ENCODE measurements around the gene POLR1D. TPM values are rescaled to one million over a fixed set of nuclear protein-coding genes. Genes with fewer than 3 reads are reported as not detected.

POLR1D gene
- total RNA-seq, 2 experiments from 2014 or later: 197 to 200 TPM

GRCh38 chr13:27599096-27599495, 22.6 kb upstream of the POLR1D start:
- Mint-ChIP-seq H3K27ac (no peak overlapping the region), H3K27me3 (no peaks in the 10 kb centered on the region)

DNA sequence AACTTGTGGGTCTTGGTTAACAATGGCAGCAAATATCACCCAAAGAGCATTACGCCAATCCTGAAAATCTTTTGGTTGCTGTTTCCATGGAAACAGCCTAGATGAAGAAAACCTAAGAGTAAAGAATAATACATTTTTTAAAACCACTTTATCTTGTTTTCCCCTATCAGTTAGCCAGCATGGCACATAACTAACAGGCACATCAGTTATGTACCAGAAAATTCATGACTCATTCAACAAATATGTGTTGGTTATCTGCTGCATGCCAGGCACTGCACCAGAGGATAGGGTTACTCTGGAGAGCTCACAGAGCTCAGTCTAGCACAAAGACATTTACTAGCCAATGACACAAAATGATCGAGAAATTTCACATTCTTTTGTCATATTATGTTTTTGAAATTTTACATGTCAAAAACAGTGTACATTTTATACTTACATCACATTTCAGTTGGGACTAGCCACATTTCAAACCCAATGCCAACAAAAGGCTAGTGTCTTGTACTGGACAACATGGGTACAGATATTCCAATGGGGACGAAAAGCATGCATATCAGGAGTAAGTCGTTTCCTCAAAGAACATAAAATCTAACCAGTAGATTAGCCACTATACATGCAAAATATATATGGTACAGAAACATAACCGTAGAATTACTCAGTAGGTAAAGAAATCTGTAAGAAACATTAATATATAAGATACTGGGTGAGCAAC, 21.7 kb upstream of the POLR1D start:
- Mint-ChIP-seq H3K9me3 (no peaks in the 10 kb centered on the region), H3K4me1 (ENCODE audit: low read depth) (peaks cover 15% of the 10 kb centered on the region), H3K27ac (no peak overlapping the region), H3K27me3 (no peaks in the 10 kb centered on the region), H3K36me3 (ENCODE audit: low read depth) (no peaks in the 10 kb centered on the region), H3K4me3 (no peak overlapping the region)
- no peaks in the 10 kb centered on the region for H3K27me3 ChIP-seq (ENCODE audit: control insufficient read depth in 1 of 2, insufficient read depth in 2 of 2, low read length in 2 of 2)
- CTCF ChIA-PET: no interaction called here
- no peaks in the 10 kb centered on the region for H3K36me3 ChIP-seq (ENCODE audit: insufficient read depth, low read length)
- H3K4me1 ChIP-seq (ENCODE audit: insufficient read depth, low read length): no peaks in the 10 kb centered on the region
- POLR2A ChIA-PET: interaction anchor here (2.9 kb wide), 1 partner anchor 21 kb away, joined by 10 read pairs; the partner anchor contains the start of gene LNX2
- no peak for DNase-seq
- H3K4me3 ChIP-seq (ENCODE audit: low read length): no peak overlapping the region
- no peak for ATAC-seq (ENCODE audit: poor library complexity)
- TF ChIP-seq, protein P1, sequence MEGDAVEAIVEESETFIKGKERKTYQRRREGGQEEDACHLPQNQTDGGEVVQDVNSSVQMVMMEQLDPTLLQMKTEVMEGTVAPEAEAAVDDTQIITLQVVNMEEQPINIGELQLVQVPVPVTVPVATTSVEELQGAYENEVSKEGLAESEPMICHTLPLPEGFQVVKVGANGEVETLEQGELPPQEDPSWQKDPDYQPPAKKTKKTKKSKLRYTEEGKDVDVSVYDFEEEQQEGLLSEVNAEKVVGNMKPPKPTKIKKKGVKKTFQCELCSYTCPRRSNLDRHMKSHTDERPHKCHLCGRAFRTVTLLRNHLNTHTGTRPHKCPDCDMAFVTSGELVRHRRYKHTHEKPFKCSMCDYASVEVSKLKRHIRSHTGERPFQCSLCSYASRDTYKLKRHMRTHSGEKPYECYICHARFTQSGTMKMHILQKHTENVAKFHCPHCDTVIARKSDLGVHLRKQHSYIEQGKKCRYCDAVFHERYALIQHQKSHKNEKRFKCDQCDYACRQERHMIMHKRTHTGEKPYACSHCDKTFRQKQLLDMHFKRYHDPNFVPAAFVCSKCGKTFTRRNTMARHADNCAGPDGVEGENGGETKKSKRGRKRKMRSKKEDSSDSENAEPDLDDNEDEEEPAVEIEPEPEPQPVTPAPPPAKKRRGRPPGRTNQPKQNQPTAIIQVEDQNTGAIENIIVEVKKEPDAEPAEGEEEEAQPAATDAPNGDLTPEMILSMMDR (IDR thresholded peaks at IDR 0.05): no peak
- intact Hi-C loops (cut with DNase I, micrococcal nuclease): no loop called here
- H3K9me3 ChIP-seq (ENCODE audit: control insufficient read depth in 1 of 2, insufficient read depth in 1 of 2, low read length in 2 of 2): no peaks in the 10 kb centered on the region
- H3K27ac ChIP-seq (ENCODE audit: low read depth in 1 of 2, low read length in 2 of 2): no peak overlapping the region

More at GRCh38 chr13:27599096-27599495, 22.6 kb upstream of the POLR1D start:
- Mint-ChIP-seq H3K9me3 (no peaks in the 10 kb centered on the region), H3K4me1 (ENCODE audit: low read depth) (peaks cover 15% of the 10 kb centered on the region), H3K4me3 (no peak overlapping the region), H3K36me3 (ENCODE audit: low read depth) (no peaks in the 10 kb centered on the region)
- Histone ChIP-seq H3K27me3 (ENCODE audit: control insufficient read depth in 1 of 2, insufficient read depth in 2 of 2, low read length in 2 of 2) (no peaks in the 10 kb centered on the region), H3K36me3 (ENCODE audit: insufficient read depth, low read length) (no peaks in the 10 kb centered on the region), H3K4me1 (ENCODE audit: insufficient read depth, low read length) (no peaks in the 10 kb centered on the region), H3K9me3 (ENCODE audit: control insufficient read depth in 1 of 2, insufficient read depth in 1 of 2, low read length in 2 of 2) (no peaks in the 10 kb centered on the region), H3K27ac (ENCODE audit: low read depth in 1 of 2, low read length in 2 of 2) (no peak overlapping the region), H3K4me3 (ENCODE audit: low read length) (no peak overlapping the region)
- ChIA-PET POLR2A (no interaction called here), CTCF (interaction anchor here (1.1 kb wide), 1 partner anchor 9 kb away, joined by 5 read pairs; no protein-coding TSS in a partner anchor)
- TF ChIP-seq, protein P1 (IDR thresholded peaks at IDR 0.05): no peak
- intact Hi-C loops (cut with DNase I, micrococcal nuclease): no loop called here
- DNase-seq: no peak
- ATAC-seq (ENCODE audit: poor library complexity): no peak

- ATAC-seq (ENCODE audit: poor library complexity) (no peak), DNase-seq (no peak)
- H3K9me3 ChIP-seq (ENCODE audit: control insufficient read depth in 1 of 2, insufficient read depth in 1 of 2, low read length in 2 of 2): no peaks in the 10 kb centered on the region
- Mint-ChIP-seq H3K27ac (no peak overlapping the region), H3K9me3 (no peaks in the 10 kb centered on the region), H3K4me3 (no peak overlapping the region), H3K36me3 (ENCODE audit: low read depth) (no peaks in the 10 kb centered on the region), H3K4me1 (ENCODE audit: low read depth) (peaks cover 15% of the 10 kb centered on the region), H3K27me3 (no peaks in the 10 kb centered on the region)
- POLR2A ChIA-PET: interaction anchor here (2.9 kb wide), 1 partner anchor 20 kb away, joined by 10 read pairs; the partner anchor contains the start of gene LNX2
- H3K4me3 ChIP-seq (ENCODE audit: low read length): no peak overlapping the region
- no peaks in the 10 kb centered on the region for H3K36me3 ChIP-seq (ENCODE audit: insufficient read depth, low read length)
- CTCF ChIA-PET: no interaction called here
- intact Hi-C loops (cut with DNase I, micrococcal nuclease): no loop called here
- TF ChIP-seq, protein P1 (IDR thresholded peaks at IDR 0.05): no peak
- H3K27me3 ChIP-seq (ENCODE audit: control insufficient read depth in 1 of 2, insufficient read depth in 2 of 2, low read length in 2 of 2): no peaks in the 10 kb centered on the region
- H3K4me1 ChIP-seq (ENCODE audit: insufficient read depth, low read length): no peaks in the 10 kb centered on the region
- H3K27ac ChIP-seq (ENCODE audit: low read depth in 1 of 2, low read length in 2 of 2): no peak overlapping the region
Observed at GRCh38 chr13:27600711-27601110, 21.0 kb upstream of the POLR1D start.
